ENCODE data around the gene SKAP1.
A peak's percentile ranks its signal among the peaks of the same experiment; 100 is the strongest.
"Not testable (repeated sequence)": the region's sequence is repeated elsewhere in the genome, so short reads cannot be mapped to it uniquely, and the experiment has no call there.

The SKAP1 gene

DNA sequence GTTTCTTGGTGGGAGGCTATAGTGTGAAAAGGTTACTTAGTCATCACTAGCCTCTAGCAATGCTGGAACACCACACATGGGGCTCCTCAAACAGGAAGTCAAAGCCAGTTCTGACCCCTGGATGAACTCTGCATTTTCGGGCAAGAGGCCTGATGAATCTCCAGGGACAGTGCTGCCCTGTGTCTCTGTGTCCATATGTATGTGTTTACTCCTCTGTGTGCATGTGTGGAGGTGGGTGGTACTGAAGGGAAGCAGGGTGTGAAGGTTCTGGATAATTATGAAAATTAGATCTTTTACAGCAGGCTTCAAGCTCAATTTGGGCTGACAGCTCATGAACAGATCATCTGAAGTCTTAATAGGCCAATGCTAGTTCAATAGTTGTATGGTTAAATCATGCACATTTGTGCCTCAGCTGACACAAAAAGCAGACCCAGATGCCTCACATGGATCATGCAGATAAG lies 188.9 kb downstream of the SKAP1 start:
- peak; percentile 31 to 35 for DNase-seq

DNA sequence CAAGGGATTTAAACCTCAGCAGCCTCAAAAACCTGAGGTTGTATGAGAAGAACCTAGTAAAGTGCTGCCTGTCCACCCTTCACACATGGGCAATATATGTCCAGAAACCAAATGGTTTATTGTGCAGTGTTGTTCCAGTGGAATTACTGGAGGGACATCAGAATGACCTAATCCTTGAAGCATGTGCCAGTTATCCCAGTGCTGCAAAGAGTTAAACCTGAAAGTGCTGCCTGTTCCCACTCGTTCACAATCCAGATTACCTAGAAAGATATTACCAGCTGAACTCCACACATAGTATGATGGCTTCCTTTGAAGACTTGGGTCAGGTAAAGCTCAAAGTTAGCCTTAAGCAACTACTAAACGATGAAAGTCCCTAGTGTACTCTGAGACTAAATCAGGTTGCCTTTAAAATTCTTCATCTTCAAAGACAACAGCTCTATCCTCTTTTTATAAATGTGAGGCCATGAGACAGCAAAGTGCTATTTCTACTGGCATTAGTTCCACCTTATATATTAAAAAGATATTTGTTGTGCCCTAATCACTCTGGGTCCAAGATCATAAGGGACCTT lies 189.4 kb downstream of the SKAP1 start:
- no peak for DNase-seq

- DNase-seq: no peak
Observed at GRCh38 chr17:48240122-48240521, 189.9 kb downstream of the SKAP1 start.

DNA sequence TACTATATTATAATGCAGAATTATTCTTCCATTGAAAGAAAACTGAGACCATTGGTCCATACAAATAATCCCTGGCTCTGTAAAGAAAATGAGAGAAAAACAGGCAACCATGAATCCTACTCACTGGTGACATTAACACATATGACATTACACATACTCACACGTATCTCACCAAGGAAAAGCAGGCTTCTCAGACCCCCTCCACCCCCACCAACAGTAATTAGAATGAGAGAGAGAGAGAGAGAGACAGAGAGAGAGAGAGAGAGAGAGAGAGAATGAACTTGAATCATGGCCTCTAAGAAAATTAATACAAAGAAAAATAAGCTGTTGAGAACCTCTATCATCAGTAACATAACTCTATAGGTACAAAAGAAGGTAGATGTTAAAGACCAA lies 190.4 kb downstream of the SKAP1 start:
- DNase-seq: no peak

GRCh38 chr17:48238933-48239602 lies 190.9 kb downstream of the SKAP1 start:
- DNase-seq: no peak

GRCh38 chr17:48237456-48237855 lies 192.6 kb downstream of the SKAP1 start:
- no peak for DNase-seq

- DNase-seq: no peak
Observed at GRCh38 chr17:48236681-48237134, 193.3 kb downstream of the SKAP1 start.

DNA sequence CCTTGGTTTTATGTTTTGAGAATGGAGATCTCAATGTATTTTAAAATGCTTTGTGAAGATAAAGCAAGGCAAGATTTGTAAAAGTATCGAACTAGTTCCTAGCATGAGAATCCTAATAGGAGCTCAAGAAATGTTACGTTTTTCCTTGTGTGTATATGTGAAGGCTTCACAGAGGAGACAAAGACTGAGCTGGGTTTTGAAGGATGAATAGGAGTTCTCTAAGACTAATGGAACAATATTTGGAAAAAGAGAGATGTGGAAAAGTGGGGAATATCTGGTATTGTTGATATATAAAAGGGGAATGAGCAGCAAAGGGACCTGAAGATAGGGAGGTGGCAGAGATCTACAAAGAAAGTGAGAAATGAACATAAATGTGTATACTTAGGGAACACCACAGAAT lies 195.1 kb downstream of the SKAP1 start:
- no peak for DNase-seq

DNA sequence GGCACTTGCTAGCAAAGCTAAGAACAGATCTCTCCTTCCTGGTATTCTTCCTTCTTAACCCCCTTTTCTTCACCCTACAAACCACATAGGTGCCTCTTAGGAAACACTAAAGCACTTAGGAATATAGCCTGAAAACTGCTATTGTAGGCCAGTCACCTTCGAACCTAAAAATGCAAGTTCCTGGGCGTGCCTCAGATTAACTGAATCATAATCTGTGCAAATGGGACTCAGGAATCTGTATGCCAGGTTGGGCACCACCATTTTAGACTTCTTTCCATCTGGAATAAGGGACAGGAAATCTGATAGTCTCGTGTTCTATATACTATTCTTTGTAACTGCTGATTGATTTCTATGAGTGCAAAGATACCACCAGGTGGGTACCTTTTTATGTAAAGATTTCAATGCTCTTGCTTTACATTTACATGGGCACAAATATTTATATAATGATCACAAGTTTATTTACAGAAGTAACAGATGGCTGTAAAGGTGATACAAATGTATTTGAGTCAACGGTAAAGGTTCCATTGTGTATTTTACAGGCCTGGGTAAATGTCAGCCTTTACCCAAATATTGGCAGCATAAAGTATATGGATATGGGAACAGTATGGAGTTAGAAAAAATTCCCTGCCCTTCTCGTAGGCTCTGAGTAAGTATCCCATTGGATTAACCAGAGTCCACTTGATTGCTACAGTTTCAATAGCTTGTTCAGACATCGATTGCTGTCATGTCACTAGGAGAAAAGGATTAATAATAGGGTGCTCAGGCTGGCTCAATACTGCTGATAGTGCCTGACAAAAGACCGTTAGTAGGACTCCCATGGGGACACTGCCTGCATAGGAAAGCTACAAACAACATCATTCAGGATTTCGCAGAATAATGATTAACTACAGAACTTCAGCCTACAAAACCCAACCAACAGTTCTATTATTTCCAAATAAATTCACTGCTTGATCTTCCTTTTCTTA lies 197.7 kb downstream of the SKAP1 start:
- no peak for DNase-seq

GRCh38 chr17:48229936-48230335 lies 200.1 kb downstream of the SKAP1 start:
- no peak for DNase-seq

DNA sequence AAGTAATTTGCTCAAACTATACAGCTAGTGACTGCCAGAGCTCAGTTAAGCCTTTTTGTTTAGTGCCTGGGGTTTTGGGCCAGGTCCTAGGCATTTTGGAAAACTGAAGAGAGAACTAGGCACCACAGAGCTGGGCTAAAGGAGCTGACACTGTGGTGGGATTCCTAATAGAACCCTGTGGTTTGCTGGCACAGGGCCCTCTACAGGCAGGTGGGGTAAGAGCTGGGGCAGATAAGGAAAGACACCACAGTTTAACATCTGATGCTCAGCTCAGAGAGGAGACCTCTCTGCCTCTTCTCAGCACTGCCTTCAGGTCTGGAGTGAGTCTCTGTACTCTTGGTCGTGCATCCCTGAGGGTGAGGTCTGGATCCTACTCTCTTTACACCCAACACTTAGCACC lies 201.3 kb downstream of the SKAP1 start:
- no peak for DNase-seq

DNA sequence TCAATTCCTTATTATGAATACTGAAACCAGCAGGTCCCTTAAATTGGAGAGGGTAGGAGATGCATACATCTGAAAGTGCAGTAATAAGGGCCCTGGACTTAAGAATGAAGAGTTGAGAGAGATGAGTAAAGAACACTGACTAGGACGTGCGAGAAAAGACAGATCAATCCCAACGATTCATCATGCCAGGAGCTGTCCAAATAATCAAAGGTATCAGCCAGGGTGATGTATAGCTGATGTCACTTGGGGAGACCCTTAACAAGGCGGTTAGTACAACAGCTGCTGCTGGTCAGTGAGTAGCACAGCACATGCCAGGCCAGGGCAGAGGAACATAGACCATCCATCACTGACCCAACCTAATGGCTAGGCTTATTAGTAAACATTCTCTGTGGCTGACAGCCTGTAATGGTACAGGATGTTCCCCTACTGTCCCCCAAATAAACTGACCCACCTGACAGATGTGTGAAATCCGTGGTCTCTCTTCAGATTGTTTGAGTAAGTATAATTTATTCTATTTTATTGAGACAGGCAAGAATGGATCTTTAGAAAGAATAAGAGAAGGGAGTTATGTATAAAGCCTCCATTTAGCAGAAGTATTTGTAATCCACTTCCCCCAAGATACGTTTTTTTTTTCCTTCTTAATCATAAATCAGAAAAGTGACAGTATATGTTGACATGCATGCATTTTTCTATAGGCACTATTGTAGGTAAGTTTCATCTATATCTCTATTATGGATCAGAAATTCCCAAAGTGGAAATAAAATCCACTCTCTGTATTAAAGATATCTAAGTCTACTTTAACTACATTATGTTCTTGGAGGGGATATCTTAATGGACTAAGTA lies 204.1 kb downstream of the SKAP1 start:
- no peak for DNase-seq

- DNase-seq: no peak
Observed at GRCh38 chr17:48223945-48224344, 206.1 kb downstream of the SKAP1 start.

DNA sequence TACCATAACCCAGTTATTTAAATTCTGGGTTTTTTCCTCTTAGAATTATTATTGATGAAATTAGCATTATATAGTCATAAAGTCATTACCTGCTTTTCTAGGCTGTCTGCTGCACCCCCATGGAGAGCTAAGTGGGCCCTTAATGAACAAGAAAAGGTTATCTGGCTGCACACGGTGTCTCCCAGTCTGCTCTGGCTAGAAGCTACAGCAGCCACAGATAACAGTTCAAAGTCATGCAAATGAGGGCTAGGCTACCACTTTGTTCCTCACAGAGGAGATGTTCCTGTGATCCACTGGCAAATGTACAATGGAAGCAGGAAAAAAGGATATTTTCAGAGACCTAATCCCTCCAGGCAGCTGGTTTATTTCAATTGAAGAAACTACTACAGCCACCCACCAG lies 210.4 kb downstream of the SKAP1 start:
- no peak for DNase-seq

DNA sequence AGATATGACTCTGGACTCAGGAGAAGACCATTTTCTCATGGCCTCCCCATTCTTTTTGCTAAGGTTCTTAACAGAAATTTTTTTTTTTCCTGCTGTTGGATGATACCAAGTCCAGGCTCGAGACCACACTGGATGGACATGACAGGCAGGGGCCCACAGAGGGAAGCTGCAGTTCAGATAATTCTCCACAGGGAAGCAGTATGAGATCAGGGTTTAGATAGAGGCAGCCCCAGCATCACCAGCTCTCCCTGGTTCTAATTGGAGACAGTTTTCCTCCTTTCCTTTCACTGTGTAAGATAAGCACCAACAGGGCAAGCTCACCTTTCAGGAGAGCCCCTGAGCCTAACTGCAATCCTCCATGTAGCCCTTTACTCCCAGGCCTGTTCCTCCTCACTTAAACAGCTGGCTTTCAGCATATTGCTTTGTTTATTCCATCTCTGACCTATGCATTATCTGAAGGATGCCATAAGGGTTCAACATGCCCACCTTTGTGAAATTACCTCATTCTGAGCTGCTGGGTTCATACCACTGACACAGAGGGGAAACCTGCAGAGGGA lies 214.4 kb downstream of the SKAP1 start:
- DNase-seq: no peak

DNA sequence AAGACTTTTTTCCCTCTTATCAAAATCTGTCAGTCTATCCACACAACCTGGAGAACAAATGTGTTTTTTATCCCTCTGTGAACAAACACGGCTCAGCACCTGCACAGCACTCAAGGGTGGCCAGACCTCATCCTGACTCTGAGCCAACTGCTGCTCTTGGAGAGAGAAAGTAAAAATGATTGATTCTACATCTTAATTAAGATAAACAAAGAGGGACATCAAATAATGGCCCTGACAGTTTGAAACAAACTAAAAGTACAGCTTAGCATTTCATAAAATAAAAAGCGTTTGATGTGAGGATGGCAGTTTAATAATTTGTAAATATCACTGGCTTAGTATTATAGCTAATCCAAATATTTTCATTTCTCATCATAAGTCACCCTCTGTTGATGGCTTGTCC lies 216.2 kb downstream of the SKAP1 start:
- no peak for DNase-seq

DNA sequence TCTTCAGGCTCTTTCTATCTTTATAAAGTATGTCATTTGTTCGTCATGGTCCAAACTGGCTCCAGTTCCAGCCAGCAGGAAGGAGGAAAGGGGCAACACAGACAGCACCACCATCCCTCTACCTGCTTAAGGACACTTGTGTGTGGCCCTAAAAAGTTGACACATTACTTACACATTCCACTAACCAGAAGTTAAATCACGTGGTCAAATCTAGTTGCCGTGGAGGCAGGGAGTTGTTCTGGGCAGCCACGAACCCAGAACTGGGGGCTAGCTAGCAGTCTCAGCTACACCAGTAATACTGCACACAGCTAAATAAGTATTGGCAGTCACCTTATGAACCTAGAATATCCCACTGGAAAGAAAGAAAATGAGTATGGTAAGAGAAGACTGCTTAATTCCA lies 218.2 kb downstream of the SKAP1 start:
- no peak for DNase-seq

DNA sequence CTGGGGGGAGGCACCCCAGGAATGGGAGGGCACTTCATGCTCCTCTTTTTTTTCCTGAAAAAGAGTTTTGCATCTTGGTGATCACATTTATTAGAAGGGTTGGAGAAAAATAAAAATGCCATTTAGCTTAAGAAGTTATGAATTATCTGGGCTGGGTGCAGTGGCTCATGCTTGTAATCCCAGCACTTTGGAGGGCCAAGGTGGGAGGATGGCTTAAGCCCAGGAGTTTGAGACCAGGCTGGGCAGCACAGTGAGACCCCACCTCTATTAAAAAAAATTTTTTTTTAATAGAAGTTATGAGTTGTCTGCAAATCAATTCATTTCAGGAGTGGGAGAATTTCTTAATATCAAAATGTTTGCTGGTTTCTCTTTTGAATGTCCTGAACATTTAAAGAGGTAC lies 219.0 kb downstream of the SKAP1 start:
- DNase-seq: no peak

GRCh38 chr17:48209973-48210372 lies 220.0 kb downstream of the SKAP1 start:
- no peak for DNase-seq

DNA sequence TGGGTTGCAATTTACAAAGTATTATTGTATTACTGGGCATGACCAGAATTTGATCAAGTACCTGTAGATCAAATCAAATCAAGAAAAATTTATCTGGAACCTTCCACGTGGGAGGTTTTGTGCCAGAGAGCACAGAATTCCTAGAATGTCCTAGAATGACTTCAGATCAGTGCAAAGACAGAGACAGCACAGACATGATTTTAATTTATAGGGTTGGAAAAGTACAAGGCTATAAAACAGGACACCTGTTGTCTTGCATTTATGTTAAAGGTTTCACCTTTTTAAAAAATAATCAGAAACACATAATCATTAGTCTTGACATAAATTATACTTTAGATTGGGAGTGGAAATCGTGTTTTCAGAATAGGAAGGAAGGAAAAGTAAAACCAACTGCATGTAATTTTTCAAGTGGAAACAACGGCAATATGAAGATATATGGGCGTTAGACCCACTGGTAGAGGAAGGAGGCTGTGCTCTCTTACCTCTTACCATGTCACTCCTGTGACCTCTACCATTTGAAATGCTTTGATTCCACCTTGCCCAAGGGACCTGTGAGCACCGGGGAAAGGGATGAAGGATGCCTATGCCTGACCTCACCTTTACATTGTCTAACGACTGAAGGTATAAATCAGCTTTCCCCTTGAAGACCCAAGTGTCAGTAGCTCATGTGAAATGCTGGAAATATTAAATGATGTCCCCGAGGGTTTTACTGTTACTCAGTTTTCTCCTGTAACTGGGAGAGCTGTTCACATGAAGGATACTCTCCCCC lies 222.1 kb downstream of the SKAP1 start:
- no peak for DNase-seq

DNA sequence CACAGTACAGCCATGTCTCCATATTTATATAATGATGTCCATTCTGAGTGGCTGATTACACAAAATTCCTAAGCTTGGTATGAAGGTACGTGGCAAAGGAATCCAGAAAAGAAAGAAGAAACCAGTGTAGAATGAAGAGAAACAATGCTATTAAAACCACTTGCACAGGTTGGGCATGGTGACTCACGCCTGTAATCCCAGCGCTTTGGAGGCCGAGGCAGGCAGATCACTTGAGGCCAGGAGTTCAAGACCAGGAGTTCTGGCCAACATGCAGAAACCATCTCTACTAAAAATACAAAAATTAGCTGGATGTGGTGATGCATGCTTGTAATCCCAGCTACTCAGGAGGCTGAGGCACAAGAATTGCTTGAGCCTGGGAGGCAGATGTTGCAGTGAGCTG lies 223.0 kb downstream of the SKAP1 start:
- DNase-seq: not testable (repeated sequence)

DNA sequence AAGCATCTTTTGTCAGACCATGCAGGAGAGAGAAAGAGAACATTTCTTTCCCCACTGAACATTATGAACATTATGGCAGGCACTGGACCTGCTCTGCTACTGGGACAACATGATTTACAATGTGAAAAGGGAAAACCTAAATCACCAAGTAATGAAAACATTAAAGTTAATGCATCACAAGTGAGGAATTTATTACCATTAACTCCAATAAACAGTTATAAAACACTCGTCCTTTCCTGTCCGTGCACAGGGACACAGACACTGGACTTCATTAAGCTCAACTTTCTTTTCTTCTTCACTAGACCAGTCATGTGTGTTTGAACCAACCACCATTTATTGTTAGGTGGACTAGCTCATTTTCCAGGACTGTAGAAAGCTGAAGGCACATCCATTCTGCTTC lies 227.1 kb downstream of the SKAP1 start:
- no peak for DNase-seq
